Hematopoietic multipotent progenitor cell treated with erythropoietin and hydrocortisone succinate and interleukin-3 and kit ligand, for 8 days (in vitro differentiated cells): ENCODE results near the gene KCNQ5.

Experiments used
- DNase-seq: peaks from one replicate; pipeline ENCODE4 v3.0.0-alpha.2; 2015

KCNQ5 gene

DNA sequence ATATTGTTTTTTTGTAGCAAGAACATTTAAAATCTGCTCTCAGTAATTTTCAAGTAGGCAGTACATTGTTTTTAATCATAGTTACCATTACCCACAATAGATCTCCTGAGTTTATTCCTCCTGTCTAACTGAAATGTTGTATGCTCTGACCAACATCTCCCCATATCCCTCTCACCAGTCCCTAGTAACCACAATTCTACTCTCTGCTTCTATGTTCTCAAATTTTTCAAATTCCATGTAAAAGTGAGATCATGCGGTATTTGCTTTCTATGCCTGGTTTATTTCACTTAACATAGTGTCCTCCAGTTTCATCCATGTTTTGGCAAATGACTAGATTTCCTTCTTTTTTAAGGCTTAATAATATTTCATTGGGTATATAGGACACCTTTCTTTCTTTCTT lies 300.5 kb downstream of the KCNQ5 start:
- no peak for DNase-seq

DNA sequence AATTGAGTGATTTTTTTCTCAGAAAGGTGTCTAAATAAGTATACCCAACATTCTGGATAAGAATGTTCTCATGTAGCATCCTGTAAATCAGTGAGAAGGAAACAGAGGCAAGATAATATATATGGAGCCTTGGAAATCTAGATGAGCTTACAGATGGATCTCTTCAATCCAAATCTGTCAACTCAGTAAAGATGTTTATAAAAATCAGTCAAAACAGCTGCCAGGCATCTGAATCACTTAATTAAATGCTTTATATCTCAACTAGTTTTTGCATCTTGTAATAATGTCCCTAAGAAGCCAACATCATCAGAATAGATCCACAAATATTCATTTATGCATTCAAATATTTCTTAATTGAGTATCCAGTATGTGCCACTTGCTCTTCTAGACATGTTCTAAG lies 303.3 kb downstream of the KCNQ5 start:
- DNase-seq, result no peak

DNA sequence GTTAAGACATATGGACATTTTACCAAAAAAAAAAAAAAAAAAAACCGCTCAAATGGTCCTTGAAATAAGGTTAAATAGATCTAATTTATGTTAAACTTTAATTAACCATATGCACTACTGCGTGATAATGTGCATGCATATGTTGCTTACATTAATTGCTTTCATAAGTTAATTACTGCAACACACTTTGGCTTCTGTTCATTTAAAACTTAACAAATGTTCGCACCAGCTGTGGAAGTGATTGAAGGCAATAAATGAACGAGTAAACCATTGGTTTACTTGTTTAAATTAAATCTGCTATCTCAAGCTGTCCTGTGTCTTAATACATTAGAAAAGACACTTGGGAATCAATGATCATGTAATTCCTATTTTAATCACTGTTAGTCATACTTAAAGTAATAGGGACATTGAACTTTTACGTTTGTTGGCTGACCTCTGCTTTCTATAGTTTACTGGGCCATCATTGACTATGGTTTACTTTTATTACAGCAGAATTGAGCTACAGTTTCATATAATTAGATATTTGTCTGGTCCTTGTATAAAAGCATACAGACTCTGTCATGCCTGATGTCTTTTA lies 308.8 kb downstream of the KCNQ5 start:
- DNase-seq, result no peak

DNA sequence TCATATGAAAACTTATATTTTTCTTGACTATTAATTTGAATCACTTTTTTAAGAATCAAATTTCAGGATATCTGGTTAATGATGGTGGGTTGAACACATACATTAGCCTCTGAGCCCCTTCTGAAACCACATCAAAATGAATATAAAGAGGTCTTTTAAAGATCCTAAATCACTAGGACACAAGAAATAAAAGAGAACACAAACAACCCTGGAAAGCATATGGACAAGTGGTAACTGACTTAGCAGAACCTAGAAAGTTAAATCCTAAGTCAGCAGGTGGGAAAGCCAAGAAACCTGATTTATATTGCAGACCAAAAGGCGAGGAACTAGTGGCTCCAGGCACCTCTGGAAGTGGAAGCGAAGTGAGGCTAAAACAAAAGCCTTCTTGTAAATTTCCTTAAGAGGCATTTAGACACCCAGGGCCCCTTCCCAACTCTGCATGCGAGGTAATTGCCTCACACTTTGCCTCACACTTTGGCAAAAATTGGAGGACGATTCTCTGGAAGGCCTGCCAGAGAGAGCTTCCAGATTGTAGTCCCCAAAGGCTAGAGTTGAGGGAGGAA lies 309.5 kb downstream of the KCNQ5 start:
- no peak for DNase-seq

DNA sequence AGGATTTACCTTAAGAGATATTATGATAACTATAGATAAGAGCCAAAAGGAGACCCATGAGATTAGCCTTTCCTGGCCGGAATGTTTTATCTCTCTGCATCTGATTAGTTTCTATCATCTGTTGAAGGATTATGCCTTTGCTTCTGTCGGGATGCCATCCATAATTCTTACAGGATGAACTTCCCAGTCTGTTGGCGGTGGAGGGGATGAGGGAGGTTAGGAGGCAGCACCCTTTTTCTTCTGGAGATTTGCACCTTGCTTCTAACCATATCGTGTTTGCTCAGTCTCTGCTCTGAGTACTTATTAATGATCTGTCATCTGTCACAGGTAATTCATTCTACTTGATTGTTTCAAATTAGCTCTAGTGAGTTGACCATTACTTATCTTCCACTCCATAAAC lies 311.4 kb downstream of the KCNQ5 start:
- no peak for DNase-seq

DNA sequence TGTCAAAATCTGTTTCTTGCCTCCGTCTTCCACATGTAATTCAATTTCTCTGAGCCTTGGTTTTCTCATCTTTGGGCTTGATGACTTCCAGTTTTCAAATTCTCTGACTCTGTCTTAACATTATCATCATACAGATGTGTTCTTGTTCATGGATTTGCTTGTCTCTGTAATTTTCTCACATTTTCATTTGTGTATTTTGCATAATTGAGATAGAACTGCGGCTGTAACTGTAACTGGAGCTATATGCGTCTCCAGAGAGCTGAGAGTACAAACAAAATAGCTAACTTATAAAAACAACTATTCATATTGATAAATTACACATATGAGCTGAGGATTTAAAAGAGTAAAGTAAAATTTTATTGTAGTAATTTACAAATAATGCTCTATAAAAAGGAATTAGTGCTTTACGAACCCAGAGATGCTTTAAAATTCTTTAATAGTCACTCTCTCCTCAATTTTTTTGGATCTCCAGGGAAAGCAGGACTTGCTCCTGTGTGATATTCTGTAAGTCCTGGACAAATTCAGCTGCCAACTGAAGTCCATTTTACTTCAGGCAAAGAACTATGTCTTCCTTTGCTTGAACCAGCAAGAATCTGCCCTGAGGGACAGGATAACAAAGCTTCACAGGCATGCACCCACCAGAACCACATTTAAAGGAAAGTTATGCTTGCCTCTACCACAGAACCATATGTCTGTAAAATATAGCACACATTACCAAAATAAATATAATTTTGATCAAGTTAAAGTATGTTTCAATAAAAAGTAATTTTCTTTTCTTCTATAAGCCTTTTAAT lies 315.1 kb downstream of the KCNQ5 start:
- no peak for DNase-seq

DNA sequence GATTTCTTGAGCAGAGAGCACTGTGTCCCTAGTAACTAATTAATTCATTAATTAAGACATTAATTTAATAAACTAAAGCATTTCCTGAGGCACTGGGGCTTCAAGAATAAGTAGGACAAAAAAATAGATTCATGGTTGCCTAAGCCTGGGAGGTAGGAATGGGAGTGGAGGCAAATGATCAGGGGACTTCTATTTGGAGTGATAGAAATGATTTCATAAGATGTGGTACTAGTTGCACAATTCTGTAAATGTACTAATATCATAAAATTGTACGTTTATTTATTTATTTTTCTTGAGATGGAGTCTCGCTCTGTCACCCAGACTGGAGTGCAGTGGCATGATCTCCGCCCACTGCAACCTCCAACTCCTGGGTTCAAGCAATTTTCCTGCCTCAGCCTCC lies 316.2 kb downstream of the KCNQ5 start:
- DNase-seq, result no peak

DNA sequence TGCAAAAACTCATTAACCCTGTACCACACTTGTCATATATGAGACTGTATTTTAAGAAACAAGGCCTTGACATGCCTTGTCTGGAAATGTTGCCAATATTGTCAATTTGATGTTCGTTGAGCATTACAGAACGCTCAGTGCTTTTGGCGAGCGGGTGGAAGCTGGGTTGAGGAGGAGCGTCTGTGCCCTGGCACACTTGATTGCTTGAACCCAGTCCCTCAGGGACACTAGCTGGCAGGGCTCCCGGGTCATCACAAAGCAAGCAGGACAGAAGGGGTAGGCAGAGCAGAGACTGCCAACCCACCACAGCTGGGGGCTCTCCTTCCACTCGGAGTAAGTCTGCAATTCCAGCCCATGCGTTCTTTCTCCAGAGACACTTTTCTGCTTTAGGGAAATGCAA lies 317.1 kb downstream of the KCNQ5 start:
- DNase-seq, result no peak

DNA sequence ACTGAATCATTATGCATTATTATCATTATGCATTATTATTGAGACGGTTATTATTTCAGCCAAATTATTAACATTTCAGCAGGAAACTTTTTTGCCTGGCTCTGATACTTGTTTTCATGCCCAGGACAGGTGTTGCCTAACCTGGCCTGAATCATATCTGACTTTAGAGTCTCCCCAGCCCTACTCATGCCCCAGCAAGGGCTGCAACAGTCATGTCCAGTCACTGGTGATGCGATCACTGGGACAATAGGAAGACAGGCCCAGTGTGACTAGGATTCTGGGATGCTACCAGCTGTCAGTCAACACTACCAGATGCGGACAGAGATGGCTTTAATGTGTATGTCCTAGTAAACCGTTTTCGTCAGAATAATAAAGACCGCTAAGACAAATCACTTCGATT lies 318.4 kb downstream of the KCNQ5 start:
- DNase-seq, result no peak

DNA sequence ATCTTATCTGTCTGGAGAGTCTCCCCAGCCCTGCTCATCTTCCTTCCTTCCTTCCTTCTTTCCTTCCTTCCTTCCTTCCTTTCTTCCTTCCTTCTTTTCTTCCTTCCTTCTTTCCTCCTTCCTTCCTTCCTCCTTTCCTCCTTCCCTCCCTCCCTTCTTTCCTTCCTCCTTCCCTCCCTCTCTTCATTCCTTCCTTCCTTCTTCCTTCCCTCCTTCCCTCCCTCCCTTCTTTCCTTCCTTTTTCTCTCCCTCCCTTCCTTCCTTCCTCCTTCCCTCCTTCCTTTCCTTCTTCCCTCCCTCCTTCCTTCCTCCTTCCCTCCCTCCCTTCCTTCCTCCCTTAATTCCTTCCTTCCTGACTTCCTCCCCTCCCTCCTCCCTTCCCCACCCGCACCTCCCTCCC lies 319.4 kb downstream of the KCNQ5 start:
- DNase-seq, result no peak

DNA sequence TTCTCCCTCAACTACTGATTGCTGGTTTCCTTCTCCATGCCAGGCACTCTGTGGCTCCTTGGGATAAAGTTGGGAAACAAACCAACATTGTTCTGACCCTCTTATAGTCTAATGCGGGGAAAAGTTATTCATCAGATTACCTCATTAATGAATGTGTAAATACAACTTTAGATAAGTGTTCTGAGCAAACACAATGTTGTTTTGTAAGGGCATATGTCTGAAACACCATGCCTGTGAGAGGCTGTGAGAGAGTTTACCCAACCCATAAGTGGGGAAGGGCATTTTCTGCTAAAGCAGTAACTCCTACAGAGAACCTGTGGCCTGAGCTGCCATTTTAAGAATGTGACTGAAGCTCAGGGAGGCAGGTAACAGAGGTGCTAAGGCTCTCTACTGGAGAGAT lies 319.9 kb downstream of the KCNQ5 start:
- DNase-seq, result no peak

DNA sequence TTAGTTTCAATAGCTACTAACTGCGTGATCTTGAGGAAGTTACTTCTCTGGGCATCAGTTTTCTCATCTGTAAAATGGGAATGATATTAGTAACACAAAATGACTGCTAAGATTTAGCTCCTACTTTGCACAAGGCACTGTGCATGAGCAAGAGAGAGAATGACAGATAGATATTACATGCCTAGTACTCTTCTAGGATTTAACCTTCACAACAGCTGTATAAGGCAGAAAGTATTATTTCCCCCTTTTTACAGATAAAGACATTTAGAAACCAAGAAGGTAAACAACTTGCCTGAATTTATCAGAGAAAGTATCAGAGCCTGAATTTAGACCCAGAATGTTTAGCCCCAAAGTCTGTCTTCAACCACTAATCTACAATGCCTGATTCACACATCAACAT lies 321.8 kb downstream of the KCNQ5 start:
- no peak for DNase-seq

DNA sequence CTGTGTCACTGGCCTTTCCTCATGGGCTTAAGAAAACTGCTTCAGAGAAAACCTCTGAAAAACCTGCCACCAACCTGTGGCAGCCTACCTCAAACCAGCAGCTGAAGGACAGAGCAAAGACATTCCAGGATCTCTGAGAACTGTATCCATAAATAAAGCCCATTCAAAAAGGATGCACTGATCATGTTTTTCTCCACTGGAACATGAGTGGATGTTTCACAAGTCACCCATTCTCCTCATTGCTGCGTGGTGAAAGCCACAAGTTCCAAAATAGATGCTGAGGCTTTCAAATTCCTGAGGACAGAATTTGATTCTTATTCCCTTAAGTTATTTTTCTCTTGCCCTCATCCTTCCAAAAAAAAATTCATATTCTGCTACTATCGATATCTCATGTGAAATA lies 322.8 kb downstream of the KCNQ5 start:
- no peak for DNase-seq

DNA sequence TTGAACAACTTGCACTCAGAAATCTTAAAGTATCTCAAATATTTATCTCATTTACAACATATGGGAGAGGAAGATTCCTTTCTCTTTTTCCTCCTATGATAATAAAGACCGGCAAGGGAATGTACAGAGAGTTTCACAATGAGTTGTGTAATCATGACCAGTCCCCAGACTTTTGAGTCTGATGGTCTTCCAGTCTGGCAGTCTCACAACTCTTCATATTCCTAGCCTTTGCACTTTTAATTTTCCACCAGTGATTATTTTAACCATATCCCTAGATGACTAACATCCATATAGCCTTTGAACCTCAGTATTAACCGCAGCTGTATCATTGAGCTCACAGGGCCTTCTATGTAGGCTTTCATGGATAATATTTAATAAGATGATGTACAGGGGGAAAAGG lies 324.9 kb downstream of the KCNQ5 start:
- DNase-seq, result no peak

DNA sequence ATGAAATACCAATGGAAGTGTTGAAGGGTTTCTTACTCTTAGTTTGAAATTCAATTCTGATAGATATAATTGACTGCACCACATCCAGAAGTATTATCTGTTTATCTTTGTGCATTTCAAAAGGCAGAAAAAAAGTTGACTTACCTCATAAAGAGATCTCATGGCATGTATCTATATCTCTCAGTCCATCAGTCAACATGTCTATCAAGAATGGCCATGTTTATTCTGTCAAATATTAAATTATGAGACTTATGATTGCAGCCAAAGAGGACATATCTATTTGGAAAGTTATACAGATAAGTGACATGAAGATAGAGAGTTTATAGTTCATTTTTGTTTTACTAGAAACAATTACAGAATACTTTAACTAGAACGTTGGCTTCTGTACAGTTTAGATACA lies 325.7 kb downstream of the KCNQ5 start:
- no peak for DNase-seq

DNA sequence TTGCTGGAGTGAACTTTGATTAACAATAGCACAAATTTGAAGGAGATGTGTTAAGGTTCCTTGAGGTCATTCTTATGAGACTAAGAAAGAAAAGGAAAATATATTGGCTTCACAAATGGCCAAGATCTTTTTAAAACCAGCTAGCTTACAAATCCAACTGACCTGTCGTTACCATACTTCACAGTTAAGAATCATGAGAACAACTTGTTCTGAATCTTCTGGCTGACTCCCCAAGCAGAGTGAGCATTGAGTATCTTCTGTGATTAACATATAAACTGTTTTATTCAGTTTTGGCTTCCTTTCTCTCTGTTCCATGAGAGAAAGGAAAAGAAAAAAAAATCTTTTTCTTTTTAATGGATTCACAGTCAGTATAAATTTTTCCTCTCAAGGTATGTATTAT lies 326.3 kb downstream of the KCNQ5 start:
- DNase-seq, result no peak

DNA sequence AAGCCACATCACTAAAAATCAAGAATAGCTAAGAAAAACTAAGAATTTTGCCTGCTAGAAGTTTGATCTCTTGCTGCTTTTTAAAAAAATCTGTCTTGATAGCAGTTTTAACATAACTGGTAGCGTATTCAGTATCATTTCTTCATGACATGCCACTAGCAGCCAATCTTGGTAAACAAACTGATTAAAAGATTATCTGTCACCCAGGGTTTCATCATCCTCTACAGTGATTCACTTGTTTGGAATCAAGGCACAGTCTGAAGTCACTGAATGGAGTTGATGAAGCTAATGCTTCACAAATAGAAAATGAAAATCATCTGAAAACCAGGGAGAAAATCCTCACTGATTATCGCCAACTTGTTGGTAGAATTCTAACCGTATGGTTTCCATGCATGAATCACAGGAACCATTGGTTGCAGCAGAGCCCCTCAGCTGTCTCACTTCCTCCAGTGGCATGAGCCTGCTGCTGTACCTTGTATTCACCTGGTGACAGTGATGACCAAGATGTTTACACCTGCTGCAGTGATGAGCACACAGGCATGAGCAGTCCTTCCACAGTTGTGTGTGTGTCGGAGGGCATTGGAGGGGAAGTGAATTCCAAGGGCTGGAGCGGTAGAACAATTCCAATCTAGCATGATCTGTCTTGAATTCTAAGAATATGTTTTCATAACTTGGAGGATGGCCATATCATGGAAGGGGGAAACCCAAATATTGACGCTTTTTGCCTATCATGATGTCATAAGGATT lies 328.4 kb downstream of the KCNQ5 start:
- DNase-seq, result no peak

DNA sequence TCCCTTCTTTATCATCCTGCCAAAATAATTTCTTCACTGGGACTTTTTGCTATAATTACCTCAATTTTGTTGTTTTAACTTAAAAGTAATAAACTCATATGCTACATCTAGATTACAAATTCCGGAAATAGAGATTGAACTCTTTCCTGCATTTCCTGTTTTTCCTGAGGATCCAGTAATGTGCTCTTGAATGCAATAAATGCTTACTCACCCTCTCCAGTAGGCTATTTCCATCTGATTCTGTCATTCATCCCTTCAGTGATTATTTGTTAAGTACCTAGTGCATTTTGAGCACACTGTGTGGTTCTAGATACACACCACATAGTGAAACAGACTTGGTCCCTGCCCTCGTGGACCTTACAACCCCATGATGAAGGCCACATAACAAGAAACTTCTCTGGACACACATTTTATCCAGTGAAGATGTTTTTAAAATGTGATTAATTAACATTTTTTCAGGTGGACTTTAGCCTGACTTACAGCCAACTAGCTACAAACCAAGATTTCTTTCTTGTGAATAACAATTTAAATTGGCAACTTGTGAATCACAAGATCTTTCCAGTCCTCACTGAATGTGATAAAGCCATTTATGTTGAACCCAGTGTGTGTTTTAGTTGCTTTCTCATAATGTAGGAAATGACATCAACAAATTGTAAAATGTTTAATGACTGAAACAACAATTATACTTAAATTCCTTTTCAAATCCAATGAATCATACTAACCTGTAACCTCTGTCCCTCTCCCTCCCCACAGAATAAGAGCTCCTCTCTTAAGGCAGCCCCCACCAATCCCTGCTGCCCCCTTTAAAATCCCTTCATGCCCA lies 331.2 kb downstream of the KCNQ5 start:
- DNase-seq, result no peak

DNA sequence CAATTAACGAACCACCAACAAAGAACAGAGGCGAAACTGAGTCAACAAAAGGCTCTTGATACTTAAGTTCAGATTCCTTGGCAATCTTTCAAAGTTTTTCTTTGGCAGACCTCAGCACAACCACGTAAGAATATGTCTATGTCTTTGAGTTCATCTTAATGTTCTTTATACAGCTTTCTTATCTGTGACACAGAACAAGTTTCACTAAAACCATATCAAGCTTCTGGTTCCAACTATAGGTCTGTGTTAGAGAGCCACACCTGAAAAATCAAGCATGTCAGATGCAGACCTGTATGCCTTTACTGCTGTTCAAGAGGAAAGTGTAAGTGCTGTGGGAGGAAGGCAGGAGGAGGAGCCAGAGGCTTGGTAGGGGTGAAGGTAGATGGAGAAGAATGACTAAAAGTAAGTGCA lies 332.1 kb downstream of the KCNQ5 start:
- DNase-seq, result no peak

DNA sequence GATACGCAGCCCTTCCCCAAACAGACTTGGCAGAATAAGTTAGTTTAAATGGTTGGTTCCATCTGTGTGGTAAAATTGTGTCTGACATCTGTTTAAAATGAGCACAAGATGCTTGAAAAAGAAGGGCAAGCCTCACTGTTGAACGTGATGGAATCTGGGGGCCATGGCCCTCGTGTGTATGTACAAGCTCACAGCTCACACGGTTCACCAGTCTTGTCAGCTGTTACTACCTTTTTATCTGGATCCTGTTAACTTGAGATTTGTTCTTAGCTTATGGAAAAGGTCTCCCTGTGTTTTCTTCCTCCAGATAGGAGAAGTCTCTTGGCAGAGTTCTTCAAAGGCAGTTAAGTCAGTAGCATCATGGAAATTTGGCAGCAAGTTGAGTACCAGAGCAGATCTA lies 332.9 kb downstream of the KCNQ5 start:
- peak; percentile 5 for DNase-seq

DNA sequence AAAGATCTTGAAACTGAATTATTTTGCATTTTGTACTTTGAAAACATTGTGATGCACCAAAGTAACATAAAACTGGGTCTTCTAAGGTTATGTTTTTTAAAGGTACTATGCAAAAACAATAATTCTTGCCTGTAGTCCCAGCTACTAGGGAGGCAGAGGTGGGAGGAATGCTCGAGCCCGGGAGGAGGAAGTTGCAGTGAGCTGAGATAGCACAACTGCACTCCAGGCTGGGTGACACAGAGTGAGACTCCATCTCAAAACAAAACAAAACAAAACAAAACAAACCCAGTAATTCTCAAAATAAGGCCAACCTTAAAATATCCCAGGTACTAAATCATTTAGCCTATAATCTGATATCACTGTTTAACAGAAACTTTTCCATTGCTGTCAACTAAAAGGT lies 333.8 kb downstream of the KCNQ5 start:
- DNase-seq, result peak; percentile 9

DNA sequence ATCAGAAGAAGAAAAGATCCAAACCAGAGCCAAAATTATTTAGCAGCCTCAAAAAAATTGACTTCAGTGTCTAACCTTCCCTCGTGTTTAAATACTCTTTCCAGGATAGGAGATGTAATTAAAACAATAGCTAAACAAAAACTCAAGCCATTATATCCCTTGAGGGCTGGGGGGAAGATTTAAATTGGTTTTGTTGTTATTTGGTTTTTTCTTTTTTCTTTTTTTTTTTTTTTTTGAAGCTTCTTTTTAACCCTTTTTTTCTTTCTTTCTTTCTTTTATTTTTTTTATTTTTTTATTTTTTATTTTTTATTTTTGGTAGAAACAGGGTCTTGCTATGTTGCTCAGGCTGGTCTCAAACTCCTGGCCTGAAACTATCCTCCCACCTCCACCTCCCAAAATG lies 334.4 kb downstream of the KCNQ5 start:
- no peak for DNase-seq

DNA sequence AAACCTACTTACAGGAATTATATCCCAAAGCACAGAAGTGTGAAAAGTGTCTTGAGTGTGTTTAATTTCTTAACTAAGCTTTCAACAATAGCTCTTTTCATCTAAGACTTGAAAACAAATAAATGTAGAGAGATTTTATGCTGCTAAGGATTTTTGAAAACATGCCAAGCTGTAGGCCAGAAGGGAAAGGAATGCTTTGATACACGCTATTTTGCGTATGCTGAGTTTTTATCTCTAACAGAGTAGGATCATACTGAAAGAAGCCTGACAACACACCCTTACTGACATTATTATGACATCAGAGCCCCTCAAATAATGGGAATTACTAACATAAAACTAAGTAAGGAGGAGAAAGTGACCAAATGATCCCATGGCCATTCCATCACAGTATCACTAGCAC lies 338.0 kb downstream of the KCNQ5 start:
- DNase-seq, result no peak
